A673 (cell line): ENCODE results near the gene RBP3. TPM values are rescaled to one million over a fixed set of nuclear protein-coding genes. Genes with fewer than 3 reads are reported as not detected.

Experiments
- BruUV-seq: library from RNA; stranded (reverse); fragments of 400-500 nt; replicated peaks from 2 replicates; lab custom pipeline; 2021; lab: Mats Ljungman, UMichigan
- CTCF ChIA-PET: fragments of 300-600 bp; sonication (Branson Sonifier 250); formaldehyde crosslinking; loops from one replicate; lab custom pipeline; 2022; ENCODE audit warnings: antibody characterized with exemption; lab: Charles Lee
- POLR2A ChIA-PET: fragments of 300-600 bp; sonication (Branson Sonifier 250); formaldehyde crosslinking; loops from one replicate; lab custom pipeline; 2022; ENCODE audit warnings: antibody characterized with exemption; ENCODE audit not compliant: low non-redundant PET; lab: Charles Lee
- DNase-seq: peaks from one replicate; pipeline ENCODE4 v3.0.0-alpha.2; 2015; ENCODE audit warnings: low spot score
- H3K27ac ChIP-seq: fragments of 200-600 bp; sonication (generic); 2 replicates; pipeline ENCODE4 v1.5.1; 2016; ENCODE audit warnings: mixed run types, low read depth, mild to moderate bottlenecking, mixed read lengths, antibody characterized with exemption, low read length; ENCODE audit not compliant: poor library complexity, severe bottlenecking
- H3K27me3 ChIP-seq: fragments of 200-600 bp; sonication (generic); replicated peaks from 2 replicates; pipeline ENCODE4 v1.6.1; 2017; ENCODE audit warnings: mixed run types, low read depth, mild to moderate bottlenecking, mixed read lengths, antibody characterized with exemption, low read length; ENCODE audit not compliant: insufficient read depth, poor library complexity
- H3K36me3 ChIP-seq: fragments of 200-600 bp; sonication (generic); 2 replicates; pipeline ENCODE4 v1.6.1; 2016; ENCODE audit warnings: mixed run types, mild to moderate bottlenecking, mixed read lengths, antibody characterized with exemption, low read length; ENCODE audit not compliant: insufficient read depth, poor library complexity, severe bottlenecking
- H3K4me1 ChIP-seq: fragments of 200-600 bp; sonication (generic); 2 replicates; pipeline ENCODE4 v1.6.1; 2017; ENCODE audit warnings: mixed run types, mild to moderate bottlenecking, mixed read lengths, antibody characterized with exemption, low read length; ENCODE audit not compliant: insufficient read depth, poor library complexity, severe bottlenecking
- H3K4me3 ChIP-seq: fragments of 200-600 bp; sonication (generic); 2 replicates; pipeline ENCODE4 v1.5.1; 2016; ENCODE audit warnings: low read depth, mixed run types, mild to moderate bottlenecking, mixed read lengths, low read length; ENCODE audit not compliant: poor library complexity, severe bottlenecking
- H3K9me3 ChIP-seq: fragments of 200-600 bp; sonication (generic); 2 replicates; pipeline ENCODE4 v1.6.1; 2016; ENCODE audit warnings: mixed run types, low read depth, mild to moderate bottlenecking, mixed read lengths, antibody characterized with exemption, low read length; ENCODE audit not compliant: poor library complexity, severe bottlenecking
- EZH2 ChIP-seq: fragments of 200-600 bp; sonication (generic); IDR thresholded peaks from 2 replicates; pipeline ENCODE4 v1.6.1; 2017; ENCODE audit warnings: borderline replicate concordance, low read depth, mild to moderate bottlenecking, mixed read lengths, antibody characterized with exemption, low read length; ENCODE audit not compliant: poor library complexity, severe bottlenecking
- intact Hi-C: fragments of 100-400 bp; cut with micrococcal nuclease; formaldehyde crosslinking; loops from one replicate; pipeline ENCODE4 v1.10.0; 2022; ENCODE audit not compliant: unreplicated experiment
- total RNA-seq: library from RNA; stranded (reverse); gene quantifications from 2 replicates; pipeline ENCODE4 v1.2.3, GENCODE V29; 2021
- TF ChIP-seq, protein P1 (sequence below): fragments of 300-800, 200-600 bp; sonication (generic); conservative IDR thresholded peaks from 2 replicates; pipeline ENCODE4 v1.5.1; 2017; ENCODE audit warnings: low read depth, mild to moderate bottlenecking, antibody characterized with exemption, low read length, moderate library complexity, mixed read lengths

RBP3 gene
- total RNA-seq, 1 experiment from 2014 or later, result not detected

DNA sequence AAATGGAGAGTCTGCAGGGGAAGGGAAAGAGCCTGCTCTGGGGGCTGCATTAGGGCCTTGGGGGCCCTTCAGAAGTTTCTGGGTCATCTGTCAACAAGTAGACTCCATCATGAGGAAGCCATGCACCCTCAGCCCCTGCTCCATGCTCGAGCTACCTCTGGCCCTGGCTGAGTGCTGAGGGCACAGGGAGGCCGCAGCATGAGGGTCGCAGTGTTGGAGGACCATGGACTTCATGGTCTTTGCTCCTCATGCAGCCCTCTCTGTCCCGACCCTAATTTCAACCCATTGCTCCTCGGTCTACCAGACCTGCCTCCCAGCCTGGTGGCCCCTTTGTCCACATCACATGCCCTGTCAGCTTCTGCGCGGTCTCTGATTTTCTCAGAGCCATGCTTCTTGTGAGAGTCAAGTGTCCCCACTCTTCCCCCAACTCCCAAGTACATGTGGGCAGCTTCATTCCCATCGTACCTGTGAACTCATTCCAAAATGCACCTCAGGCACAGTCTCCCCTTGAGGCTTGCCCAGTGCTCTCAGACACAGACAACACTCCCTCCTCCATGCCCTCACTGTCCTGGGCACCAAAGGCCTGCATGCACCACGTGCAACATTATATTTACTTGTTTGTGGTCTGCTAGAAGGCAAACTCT, 21.2 kb downstream of the RBP3 start:
- Histone ChIP-seq H3K27ac (no peak overlapping the region), H3K9me3 (no peaks in the 10 kb centered on the region), H3K4me1 (no peaks in the 10 kb centered on the region), H3K4me3 (no peak overlapping the region), H3K27me3 (no peaks in the 10 kb centered on the region), H3K36me3 (no peaks in the 10 kb centered on the region)
- intact Hi-C loops, result no loop called here
- no TSS peak for BruUV-seq
- no peak for TF ChIP-seq EZH2
- TF ChIP-seq, protein P1, sequence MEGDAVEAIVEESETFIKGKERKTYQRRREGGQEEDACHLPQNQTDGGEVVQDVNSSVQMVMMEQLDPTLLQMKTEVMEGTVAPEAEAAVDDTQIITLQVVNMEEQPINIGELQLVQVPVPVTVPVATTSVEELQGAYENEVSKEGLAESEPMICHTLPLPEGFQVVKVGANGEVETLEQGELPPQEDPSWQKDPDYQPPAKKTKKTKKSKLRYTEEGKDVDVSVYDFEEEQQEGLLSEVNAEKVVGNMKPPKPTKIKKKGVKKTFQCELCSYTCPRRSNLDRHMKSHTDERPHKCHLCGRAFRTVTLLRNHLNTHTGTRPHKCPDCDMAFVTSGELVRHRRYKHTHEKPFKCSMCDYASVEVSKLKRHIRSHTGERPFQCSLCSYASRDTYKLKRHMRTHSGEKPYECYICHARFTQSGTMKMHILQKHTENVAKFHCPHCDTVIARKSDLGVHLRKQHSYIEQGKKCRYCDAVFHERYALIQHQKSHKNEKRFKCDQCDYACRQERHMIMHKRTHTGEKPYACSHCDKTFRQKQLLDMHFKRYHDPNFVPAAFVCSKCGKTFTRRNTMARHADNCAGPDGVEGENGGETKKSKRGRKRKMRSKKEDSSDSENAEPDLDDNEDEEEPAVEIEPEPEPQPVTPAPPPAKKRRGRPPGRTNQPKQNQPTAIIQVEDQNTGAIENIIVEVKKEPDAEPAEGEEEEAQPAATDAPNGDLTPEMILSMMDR, result no peak
- no peak for DNase-seq
- ChIA-PET CTCF (no interaction called here), POLR2A (no interaction called here)

DNA sequence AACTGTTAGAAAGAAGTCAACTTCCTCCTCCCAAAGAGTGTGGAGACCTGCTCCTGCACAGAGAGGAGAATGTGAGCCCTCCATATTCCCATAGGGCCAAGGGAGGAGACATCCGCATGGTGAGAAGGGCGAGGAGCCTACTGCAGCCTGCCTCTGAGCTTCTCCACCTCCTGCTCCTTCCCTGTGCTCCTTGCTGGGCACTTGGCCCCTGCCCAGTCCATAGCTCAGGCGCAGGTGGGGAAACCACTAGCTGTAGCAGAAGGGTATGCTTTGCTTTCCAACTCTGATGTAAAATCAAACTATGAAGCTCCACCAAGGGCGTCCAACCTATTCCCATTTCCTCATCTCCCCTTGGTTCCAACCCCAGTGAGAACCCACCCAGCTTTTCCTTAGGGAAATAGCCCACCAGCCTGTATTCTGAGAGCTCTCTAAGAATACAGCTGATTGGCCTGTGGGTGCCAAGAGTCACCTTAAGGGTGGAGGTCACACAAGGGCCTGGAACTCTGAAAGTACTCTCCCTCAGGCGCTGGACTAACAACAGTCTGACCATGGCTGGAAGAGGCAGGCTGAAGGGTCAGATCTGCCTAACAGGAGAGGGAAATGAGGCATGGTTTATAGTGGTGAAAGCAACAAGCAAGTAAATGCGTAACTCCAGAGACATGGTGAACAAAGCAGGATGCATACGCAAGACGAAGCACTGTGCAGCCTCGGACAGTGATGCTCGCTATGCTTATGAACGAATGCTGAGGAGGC, 22.0 kb downstream of the RBP3 start:
- POLR2A ChIA-PET, result no interaction called here
- Histone ChIP-seq H3K4me1 (no peaks in the 10 kb centered on the region), H3K36me3 (no peaks in the 10 kb centered on the region), H3K27ac (no peak overlapping the region), H3K4me3 (no peak overlapping the region), H3K27me3 (peaks cover 2% of the 10 kb centered on the region), H3K9me3 (no peaks in the 10 kb centered on the region)
- intact Hi-C loops, result loop anchor here (10.0 kb wide), 1 partner anchor 55 kb away; no protein-coding TSS in a partner anchor
- CTCF ChIA-PET, result no interaction called here
- no TSS peak for BruUV-seq
- TF ChIP-seq, protein P1, result no peak
- TF ChIP-seq EZH2, result no peak
- no peak for DNase-seq

DNA sequence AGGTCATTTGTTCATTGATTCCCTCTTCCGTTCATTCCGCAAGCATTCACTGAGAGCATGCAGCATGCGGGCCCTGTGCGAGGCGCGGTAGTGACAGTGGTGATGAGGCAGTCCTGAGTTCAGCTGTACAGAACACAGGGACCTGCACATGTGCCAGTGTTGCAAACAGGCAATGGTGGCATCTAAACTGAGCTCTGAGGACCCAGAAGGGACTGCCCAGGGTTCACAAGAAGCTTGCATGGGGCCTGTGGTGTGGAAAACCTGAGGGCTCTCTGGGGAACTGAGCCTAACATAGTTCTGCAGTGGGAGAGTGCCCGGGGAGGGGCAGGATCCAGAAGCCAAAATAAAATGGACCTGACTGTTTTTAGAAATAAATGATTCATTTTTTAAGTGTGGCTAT, 22.7 kb downstream of the RBP3 start:
- Histone ChIP-seq H3K27me3 (peaks cover 9% of the 10 kb centered on the region), H3K36me3 (no peaks in the 10 kb centered on the region), H3K9me3 (no peaks in the 10 kb centered on the region), H3K4me1 (no peaks in the 10 kb centered on the region), H3K4me3 (no peak overlapping the region), H3K27ac (no peak overlapping the region)
- CTCF ChIA-PET, result no interaction called here
- TF ChIP-seq EZH2, result no peak
- TF ChIP-seq, protein P1, result no peak
- POLR2A ChIA-PET, result no interaction called here
- BruUV-seq, result no TSS peak
- intact Hi-C loops, result loop anchor here (10.0 kb wide), 1 partner anchor 56 kb away; no protein-coding TSS in a partner anchor
- no peak for DNase-seq
